HAP-1 (cell line): ENCODE data around the gene TPI1.
"Not testable (repeated sequence)": the region's sequence is repeated elsewhere in the genome, so short reads cannot be mapped to it uniquely, and the experiment has no call there.

ENCODE experiments used
- DNase-seq, 2 experiments: peaks; one replicate each; pipeline ENCODE4 v3.0.0-alpha.2; 2016 to 2020; ENCODE audit warnings: low spot score in 2 of 2
- H3K27me3 ChIP-seq: fragments of 250-450 bp; sonication (Bioruptor Pico); 2 replicates; pipeline ENCODE4 v1.5.1; 2020; ENCODE audit warnings: low read depth, mild to moderate bottlenecking, moderate library complexity
- H3K36me3 ChIP-seq: fragments of 250-450 bp; sonication (Bioruptor Pico); replicated peaks from 2 replicates; pipeline ENCODE4 v1.5.1; 2020; ENCODE audit warnings: mild to moderate bottlenecking
- H3K4me1 ChIP-seq: fragments of 250-450 bp; sonication (Bioruptor Pico); 2 replicates; pipeline ENCODE4 v1.5.1; 2020; ENCODE audit warnings: mild to moderate bottlenecking
- H3K4me3 ChIP-seq: fragments of 250-450 bp; sonication (Bioruptor Pico); 2 replicates; pipeline ENCODE4 v1.5.1; 2020; ENCODE audit warnings: mild to moderate bottlenecking, moderate library complexity
- H3K9me3 ChIP-seq: fragments of 250-450 bp; sonication (Bioruptor Pico); 2 replicates; pipeline ENCODE4 v1.5.1; 2020; ENCODE audit warnings: mild to moderate bottlenecking, moderate library complexity
- in situ Hi-C: fragments of 300-500 bp; cut with MboI; formaldehyde crosslinking; loops from 3 replicates; pipeline ENCODE4 v1.14.3; 2020; ENCODE audit warnings: low sequenced_read_pairs, inconsistent platforms, mixed read lengths

Gene TPI1

GRCh38 chr12:6861391-6861790, 5.9 kb upstream of the TPI1 start:
- in situ Hi-C loops: no loop called here
- no peak for DNase-seq
- Histone ChIP-seq H3K4me3 (no peak overlapping the region), H3K27me3 (no peaks in the 10 kb centered on the region), H3K9me3 (no peaks in the 10 kb centered on the region), H3K36me3 (peaks cover 78% of the 10 kb centered on the region), H3K4me1 (no peaks in the 10 kb centered on the region)

GRCh38 chr12:6863033-6863432, 4.3 kb upstream of the TPI1 start:
- no peaks in the 10 kb centered on the region for H3K27me3 ChIP-seq
- H3K4me3 ChIP-seq: no peak overlapping the region
- H3K4me1 ChIP-seq: peaks cover 4% of the 10 kb centered on the region; the same call in 1 of the 2 replicates
- H3K9me3 ChIP-seq: no peaks in the 10 kb centered on the region
- DNase-seq: no peak
- in situ Hi-C loops: no loop called here
- peaks cover 73% of the 10 kb centered on the region for H3K36me3 ChIP-seq

- in situ Hi-C loops: no loop called here
- no peaks in the 10 kb centered on the region for H3K9me3 ChIP-seq
- peaks cover 4% of the 10 kb centered on the region; the same call in 1 of the 2 replicates for H3K4me1 ChIP-seq
- peaks cover 73% of the 10 kb centered on the region for H3K36me3 ChIP-seq
- DNase-seq: no peak
- no peak overlapping the region for H3K4me3 ChIP-seq
- no peaks in the 10 kb centered on the region for H3K27me3 ChIP-seq
Observed at GRCh38 chr12:6863586-6864321, 3.6 kb upstream of the TPI1 start.

GRCh38 chr12:6865307-6865706, 2.0 kb upstream of the TPI1 start:
- H3K4me3 ChIP-seq, H3K9me3 ChIP-seq, DNase-seq, H3K27me3 ChIP-seq: not testable (repeated sequence)
- Histone ChIP-seq H3K36me3 (peaks cover 73% of the 10 kb centered on the region), H3K4me1 (peaks cover 12% of the 10 kb centered on the region)
- in situ Hi-C loops: loop anchor here (5.0 kb wide), 1 partner anchor 77 kb away; the partner anchor contains the start of genes C12orf57 and RNU7-1

GRCh38 chr12:6866163-6866919, 990 bp upstream of the TPI1 start:
- H3K9me3 ChIP-seq: no peaks in the 10 kb centered on the region
- in situ Hi-C loops: loop anchor here (5.0 kb wide), 1 partner anchor 76 kb away; the partner anchor contains the start of genes C12orf57 and RNU7-1
- H3K4me1 ChIP-seq: peaks cover 17% of the 10 kb centered on the region
- H3K27me3 ChIP-seq: no peaks in the 10 kb centered on the region
- peaks cover 73% of the 10 kb centered on the region for H3K36me3 ChIP-seq
- peak overlapping the region; percentile 92 for H3K4me3 ChIP-seq
- peak in 1 of 2 experiments; percentile 29 for DNase-seq

GRCh38 chr12:6866920-6867412, 365 bp upstream of the TPI1 start:
- no peak for DNase-seq
- Histone ChIP-seq H3K36me3 (peaks cover 74% of the 10 kb centered on the region), H3K9me3 (no peaks in the 10 kb centered on the region), H3K4me1 (peaks cover 21% of the 10 kb centered on the region), H3K27me3 (no peaks in the 10 kb centered on the region), H3K4me3 (peak overlapping the region; percentile 92)
- in situ Hi-C loops: loop anchor here (5.0 kb wide), 1 partner anchor 75 kb away; the partner anchor contains the start of genes C12orf57 and RNU7-1

GRCh38 chr12:6868211-6869048, 1.1 kb downstream of the TPI1 start:
- no peaks in the 10 kb centered on the region for H3K9me3 ChIP-seq
- peak in 1 of 2 experiments; percentile 39 for DNase-seq
- H3K36me3 ChIP-seq: peaks cover 71% of the 10 kb centered on the region
- H3K4me1 ChIP-seq: peaks cover 23% of the 10 kb centered on the region
- H3K4me3 ChIP-seq: peak overlapping the region; percentile 92
- in situ Hi-C loops: loop anchor here (5.0 kb wide), 1 partner anchor 74 kb away; the partner anchor contains the start of genes C12orf57 and RNU7-1
- H3K27me3 ChIP-seq: no peaks in the 10 kb centered on the region

GRCh38 chr12:6869049-6870021, 2.0 kb downstream of the TPI1 start:
- Histone ChIP-seq H3K27me3 (no peaks in the 10 kb centered on the region), H3K4me1 (peaks cover 26% of the 10 kb centered on the region), H3K9me3 (no peaks in the 10 kb centered on the region), H3K36me3 (peaks cover 66% of the 10 kb centered on the region), H3K4me3 (peak overlapping the region; percentile 92)
- peak; percentile 72 to 93 for DNase-seq
- in situ Hi-C loops: loop anchor here (5.0 kb wide), 1 partner anchor 73 kb away; the partner anchor contains the start of genes C12orf57 and RNU7-1

- Histone ChIP-seq H3K36me3 (peaks cover 60% of the 10 kb centered on the region), H3K4me1 (peaks cover 30% of the 10 kb centered on the region)
- not testable (repeated sequence) for H3K9me3 ChIP-seq
Observed at GRCh38 chr12:6870304-6870703, 3.0 kb downstream of the TPI1 start.

GRCh38 chr12:6871052-6871957, 4.0 kb downstream of the TPI1 start:
- Histone ChIP-seq H3K4me3 (peak overlapping the region; percentile 82), H3K36me3 (peaks cover 53% of the 10 kb centered on the region), H3K27me3 (no peaks in the 10 kb centered on the region), H3K4me1 (peaks cover 30% of the 10 kb centered on the region), H3K9me3 (no peaks in the 10 kb centered on the region)
- DNase-seq: peak in 1 of 2 experiments; percentile 82
- in situ Hi-C loops: no loop called here

More at GRCh38 chr12:6870304-6870703, 3.0 kb downstream of the TPI1 start:
- in situ Hi-C loops, H3K27me3 ChIP-seq, DNase-seq, H3K4me3 ChIP-seq: not testable (repeated sequence)
